Mammary epithelial cell (primary cell): ENCODE measurements around the gene EPHA6.

Experiments used
- EZH2 ChIP-seq: IDR thresholded peaks from 2 replicates; pipeline ENCODE4 v1.6.1; 2012; ENCODE audit warnings: low read length, inconsistent platforms, borderline replicate concordance
- TF ChIP-seq, protein P1 (sequence below), 2 donors: IDR thresholded peaks in 1 of 2; conservative IDR thresholded peaks in 1 of 2; 2 replicates each; pipeline ENCODE4 v1.5.1; 2011 to 2012; ENCODE audit warnings: inconsistent platforms in 2 of 2, low read length in 2 of 2, mild to moderate bottlenecking in 2 of 2, control low read depth in 1 of 2, low read depth in 1 of 2; ENCODE audit not compliant: insufficient read depth in 1 of 2; ENCODE audit errors: extremely low read depth in 1 of 2

DNA sequence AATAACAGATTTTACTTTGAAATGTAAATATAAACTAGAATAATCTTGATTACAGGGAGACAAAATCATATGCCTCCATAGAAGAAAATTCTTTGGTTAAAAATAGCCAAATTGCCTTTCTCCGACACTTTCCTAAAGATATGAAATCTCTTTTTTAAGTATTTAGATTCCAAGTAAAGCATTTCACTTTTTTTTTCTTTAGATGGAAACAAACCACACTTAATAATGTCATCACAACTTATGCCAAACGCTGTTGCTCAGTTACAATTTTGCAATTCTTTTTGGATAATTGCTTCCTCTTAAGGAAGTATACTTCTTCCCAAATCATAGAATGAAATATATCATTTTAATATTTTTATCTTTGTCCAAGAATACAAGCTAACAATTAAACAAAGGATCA, 656.1 kb downstream of the EPHA6 start:
- TF ChIP-seq, protein P1, sequence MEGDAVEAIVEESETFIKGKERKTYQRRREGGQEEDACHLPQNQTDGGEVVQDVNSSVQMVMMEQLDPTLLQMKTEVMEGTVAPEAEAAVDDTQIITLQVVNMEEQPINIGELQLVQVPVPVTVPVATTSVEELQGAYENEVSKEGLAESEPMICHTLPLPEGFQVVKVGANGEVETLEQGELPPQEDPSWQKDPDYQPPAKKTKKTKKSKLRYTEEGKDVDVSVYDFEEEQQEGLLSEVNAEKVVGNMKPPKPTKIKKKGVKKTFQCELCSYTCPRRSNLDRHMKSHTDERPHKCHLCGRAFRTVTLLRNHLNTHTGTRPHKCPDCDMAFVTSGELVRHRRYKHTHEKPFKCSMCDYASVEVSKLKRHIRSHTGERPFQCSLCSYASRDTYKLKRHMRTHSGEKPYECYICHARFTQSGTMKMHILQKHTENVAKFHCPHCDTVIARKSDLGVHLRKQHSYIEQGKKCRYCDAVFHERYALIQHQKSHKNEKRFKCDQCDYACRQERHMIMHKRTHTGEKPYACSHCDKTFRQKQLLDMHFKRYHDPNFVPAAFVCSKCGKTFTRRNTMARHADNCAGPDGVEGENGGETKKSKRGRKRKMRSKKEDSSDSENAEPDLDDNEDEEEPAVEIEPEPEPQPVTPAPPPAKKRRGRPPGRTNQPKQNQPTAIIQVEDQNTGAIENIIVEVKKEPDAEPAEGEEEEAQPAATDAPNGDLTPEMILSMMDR (conservative IDR thresholded peaks at IDR 0.05 in 1 of 2, IDR thresholded peaks at IDR 0.05 in 1 of 2; ENCODE audit: extremely low read depth in 1 of 2, insufficient read depth in 1 of 2, low read depth in 1 of 2, low read length in 2 of 2) = no peak
- TF ChIP-seq EZH2 = no peak
